HK-2 (cell line): ENCODE data around the gene ASIC1.
"Not testable (repeated sequence)": the region's sequence is repeated elsewhere in the genome, so short reads cannot be mapped to it uniquely, and the experiment has no call there.

Experiments used
- DNase-seq: peaks from one replicate; pipeline ENCODE4 v3.0.0-alpha.2; 2018; ENCODE audit not compliant: unreplicated experiment

ASIC1 gene

GRCh38 chr12:50061946-50062686, 4.7 kb downstream of the ASIC1 start:
- DNase-seq: no peak

GRCh38 chr12:50062728-50063460, 5.5 kb downstream of the ASIC1 start:
- no peak for DNase-seq

GRCh38 chr12:50065726-50066310, 8.4 kb downstream of the ASIC1 start:
- no peak for DNase-seq

GRCh38 chr12:50066402-50066801, 9.0 kb downstream of the ASIC1 start:
- DNase-seq: peak; percentile 64

- no peak for DNase-seq
These were observed 11.7 kb downstream of the ASIC1 start for GRCh38 chr12:50069069-50069468.

- DNase-seq: no peak
These were observed 12.1 kb downstream of the ASIC1 start for GRCh38 chr12:50069539-50069938.

GRCh38 chr12:50070314-50071060, 13.1 kb downstream of the ASIC1 start:
- DNase-seq: peak; percentile 84

- DNase-seq: no peak
These were observed 15.0 kb downstream of the ASIC1 start for GRCh38 chr12:50072198-50072907.

GRCh38 chr12:50073206-50073605, 15.8 kb downstream of the ASIC1 start:
- DNase-seq: no peak

- no peak for DNase-seq
These were observed 16.3 kb downstream of the ASIC1 start for GRCh38 chr12:50073712-50074111.

GRCh38 chr12:50074936-50075807, 17.8 kb downstream of the ASIC1 start:
- peak; percentile 87 for DNase-seq

GRCh38 chr12:50075808-50076170, 18.4 kb downstream of the ASIC1 start:
- DNase-seq: no peak

- DNase-seq: no peak
These were observed 19.7 kb downstream of the ASIC1 start for GRCh38 chr12:50077099-50077498.

- DNase-seq: no peak
These were observed 20.9 kb downstream of the ASIC1 start for GRCh38 chr12:50078281-50078680.

- no peak for DNase-seq
These were observed 22.4 kb downstream of the ASIC1 start for GRCh38 chr12:50079771-50080170.

GRCh38 chr12:50081096-50081808, 23.9 kb downstream of the ASIC1 start:
- no peak for DNase-seq

GRCh38 chr12:50082644-50083043, 25.2 kb downstream of the ASIC1 start:
- no peak for DNase-seq

- DNase-seq: no peak
These were observed 25.9 kb downstream of the ASIC1 start for GRCh38 chr12:50083301-50083700.

- DNase-seq: not testable (repeated sequence)
These were observed 27.0 kb downstream of the ASIC1 start for GRCh38 chr12:50084409-50084774.
